ENCODE measurements around the gene ZRANB1.
A peak's percentile ranks its signal among the peaks of the same experiment; 100 is the strongest.
"Not testable (repeated sequence)": the region's sequence is repeated elsewhere in the genome, so short reads cannot be mapped to it uniquely, and the experiment has no call there.

ZRANB1 gene

DNA sequence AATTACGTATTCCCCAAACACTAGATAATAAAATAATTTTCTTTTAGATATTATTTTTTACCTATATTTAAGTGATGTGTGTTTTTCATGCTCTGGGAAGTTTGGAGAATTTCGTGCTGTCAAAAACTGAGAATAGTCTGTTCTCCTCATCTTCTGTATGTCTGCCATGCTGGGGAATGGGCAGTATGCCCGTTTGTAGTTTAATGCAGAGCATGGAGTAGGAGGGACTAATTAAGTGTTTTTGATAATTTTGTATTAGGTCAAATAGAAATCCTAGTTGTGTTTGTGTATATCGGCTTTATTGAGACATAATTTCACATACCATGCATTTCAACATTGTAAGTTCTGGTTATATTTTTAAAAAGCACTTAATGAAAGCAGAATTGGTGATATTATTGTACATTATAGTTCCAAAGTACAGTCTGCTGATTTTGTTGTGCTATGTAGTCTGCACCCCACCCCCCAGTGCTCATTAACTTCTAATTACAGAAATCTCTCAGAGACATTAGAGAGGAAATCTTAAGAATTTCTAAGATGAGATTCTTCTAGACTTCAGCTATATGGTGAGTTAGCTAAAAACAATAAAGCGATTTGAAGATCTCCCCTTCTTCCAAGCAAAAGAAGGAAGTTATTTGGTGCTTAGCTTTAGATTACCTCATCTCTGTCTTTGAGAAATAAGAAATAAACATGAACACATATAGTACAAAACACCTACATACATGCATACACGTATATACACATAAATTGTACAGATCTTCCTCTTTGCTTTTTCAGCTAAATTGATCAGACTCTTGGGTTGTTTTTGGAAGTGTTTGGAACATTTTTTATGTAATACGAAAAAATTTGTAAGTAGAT lies 22.2 kb downstream of the ZRANB1 start:
- DNase-seq (ENCODE audit: low read depth in 2 of 2): no peak

- DNase-seq (ENCODE audit: low read depth in 2 of 2): no peak
Observed at GRCh38 chr10:124966008-124966407, 24.1 kb downstream of the ZRANB1 start.

- no peak for DNase-seq (ENCODE audit: low read depth in 2 of 2)
Observed at GRCh38 chr10:124967255-124967654, 25.3 kb downstream of the ZRANB1 start.

DNA sequence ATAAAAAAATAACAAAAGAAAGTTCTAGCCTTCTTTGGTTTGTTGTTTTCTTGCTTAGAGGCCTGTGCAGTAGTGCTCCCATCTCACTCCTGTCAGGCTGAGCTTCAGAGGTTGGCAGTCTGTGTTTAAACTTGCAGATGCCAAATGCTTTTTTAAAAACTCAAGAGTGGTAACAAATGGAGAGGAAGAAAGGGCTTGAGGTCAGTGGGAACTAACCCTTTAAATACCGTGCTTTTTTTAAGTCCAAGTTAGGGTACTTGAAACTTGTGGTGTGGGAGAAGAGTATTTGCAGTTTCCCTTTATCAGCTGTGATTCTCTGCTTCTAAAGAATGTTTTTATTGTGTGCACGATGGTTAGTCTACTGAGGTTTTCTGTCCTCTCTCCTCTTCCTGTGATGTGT lies 29.4 kb downstream of the ZRANB1 start:
- DNase-seq (ENCODE audit: low read depth in 2 of 2): no peak

- DNase-seq (ENCODE audit: low read depth in 2 of 2): no peak
Observed at GRCh38 chr10:124972637-124973036, 30.7 kb downstream of the ZRANB1 start.

DNA sequence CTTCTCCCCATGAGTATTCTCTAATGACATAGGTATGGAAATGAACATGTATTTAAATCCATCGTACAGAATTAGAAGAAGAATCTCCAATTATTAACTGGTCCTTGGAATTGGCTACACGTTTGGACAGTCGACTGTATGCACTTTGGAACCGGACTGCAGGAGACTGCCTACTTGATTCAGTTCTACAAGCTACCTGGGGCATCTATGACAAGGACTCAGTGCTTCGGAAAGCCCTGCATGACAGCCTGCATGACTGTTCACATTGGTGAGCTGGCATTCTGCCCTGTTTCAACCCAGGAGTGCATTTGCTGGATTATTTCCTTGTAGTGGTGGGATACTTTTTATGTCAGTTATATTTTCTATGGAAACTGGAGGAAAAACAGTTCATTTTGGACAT lies 32.2 kb downstream of the ZRANB1 start:
- DNase-seq (ENCODE audit: low read depth in 2 of 2): no peak

DNA sequence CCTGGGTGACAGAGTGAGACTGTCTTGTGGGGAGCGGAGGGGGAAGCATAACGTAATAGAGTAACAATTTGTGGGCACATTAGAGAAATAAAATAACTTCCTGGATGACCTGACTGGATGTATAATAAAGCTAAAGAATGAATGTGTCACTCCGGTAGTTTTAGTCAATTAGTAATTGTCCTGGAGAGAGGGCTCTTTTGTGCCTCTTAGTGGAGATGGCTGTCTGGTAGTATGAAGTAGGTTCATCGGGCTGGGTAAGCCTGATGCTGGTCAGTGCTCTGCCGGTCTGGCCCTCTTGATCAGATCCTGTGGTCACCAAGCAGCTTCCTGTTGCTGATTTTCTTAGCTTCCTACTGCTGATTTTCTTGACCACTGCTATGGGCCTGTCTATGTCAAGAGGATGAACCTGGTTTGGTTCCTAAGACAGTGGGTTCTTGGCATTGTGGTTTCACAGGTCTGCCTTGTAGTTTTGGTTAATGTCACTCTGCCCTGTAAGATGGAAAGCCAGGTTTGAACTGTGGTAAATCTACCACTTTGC lies 34.1 kb downstream of the ZRANB1 start:
- no peak for DNase-seq (ENCODE audit: low read depth in 2 of 2)

DNA sequence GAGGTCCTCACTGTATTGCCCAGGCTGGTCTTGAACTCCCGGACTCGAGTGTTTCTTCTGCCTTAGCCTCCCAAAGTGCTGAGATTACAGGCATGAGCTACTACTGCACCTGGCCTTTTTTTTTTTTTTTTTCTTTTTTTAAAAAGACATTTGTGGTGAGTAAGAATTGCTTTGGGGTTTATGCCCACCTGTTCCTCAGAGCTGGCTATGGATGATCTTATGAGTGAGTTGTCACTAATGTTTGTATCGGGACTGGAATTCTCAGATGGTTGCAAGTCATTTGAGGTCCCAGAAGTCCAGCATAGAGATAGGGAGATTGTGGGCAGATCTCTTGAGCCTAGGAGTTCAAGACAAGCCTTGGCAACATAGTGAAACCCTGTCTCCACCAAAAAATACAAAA lies 35.2 kb downstream of the ZRANB1 start:
- no peak for DNase-seq (ENCODE audit: low read depth in 2 of 2)

GRCh38 chr10:124977648-124978375 lies 35.9 kb downstream of the ZRANB1 start:
- DNase-seq (ENCODE audit: low read depth in 2 of 2): no peak

DNA sequence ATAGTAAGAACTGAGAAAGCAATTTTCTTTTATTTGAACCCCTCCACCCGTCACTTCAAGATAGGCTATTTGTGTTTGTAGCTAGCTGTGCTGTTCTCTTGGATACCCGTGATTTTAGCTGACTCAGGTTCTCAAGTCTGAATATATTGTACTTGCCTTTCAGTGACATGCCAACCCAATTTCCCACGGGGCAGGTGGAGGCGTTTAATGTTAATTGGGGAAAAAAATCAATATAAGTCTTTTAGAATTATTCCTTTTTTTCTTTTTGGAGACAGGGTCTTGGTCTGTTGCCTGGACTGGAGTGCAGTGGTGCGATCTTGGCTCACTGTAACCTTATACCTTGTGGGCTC lies 36.4 kb downstream of the ZRANB1 start:
- no peak for DNase-seq (ENCODE audit: low read depth in 2 of 2)

DNA sequence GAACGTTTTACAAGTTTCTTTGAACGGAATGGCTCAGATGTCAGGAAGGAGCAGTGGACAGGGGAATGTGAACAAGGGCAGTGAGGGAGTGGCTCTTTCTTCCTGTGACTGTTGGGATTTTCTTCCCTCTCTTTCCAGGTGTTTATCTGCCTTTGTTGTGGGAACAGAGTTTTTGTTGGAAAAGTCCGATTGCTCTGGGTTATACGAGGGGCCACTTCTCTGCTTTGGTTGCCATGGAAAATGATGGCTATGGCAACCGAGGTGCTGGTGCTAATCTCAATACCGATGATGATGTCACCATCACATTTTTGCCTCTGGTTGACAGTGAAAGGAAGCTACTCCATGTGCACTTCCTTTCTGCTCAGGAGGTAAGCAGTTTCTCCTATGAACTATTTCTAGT lies 41.4 kb downstream of the ZRANB1 start:
- DNase-seq (ENCODE audit: low read depth in 2 of 2): no peak

GRCh38 chr10:124984376-124984775 lies 42.5 kb downstream of the ZRANB1 start:
- DNase-seq (ENCODE audit: low read depth in 2 of 2): no peak

GRCh38 chr10:124985162-124985561 lies 43.2 kb downstream of the ZRANB1 start:
- DNase-seq (ENCODE audit: low read depth in 2 of 2): no peak

DNA sequence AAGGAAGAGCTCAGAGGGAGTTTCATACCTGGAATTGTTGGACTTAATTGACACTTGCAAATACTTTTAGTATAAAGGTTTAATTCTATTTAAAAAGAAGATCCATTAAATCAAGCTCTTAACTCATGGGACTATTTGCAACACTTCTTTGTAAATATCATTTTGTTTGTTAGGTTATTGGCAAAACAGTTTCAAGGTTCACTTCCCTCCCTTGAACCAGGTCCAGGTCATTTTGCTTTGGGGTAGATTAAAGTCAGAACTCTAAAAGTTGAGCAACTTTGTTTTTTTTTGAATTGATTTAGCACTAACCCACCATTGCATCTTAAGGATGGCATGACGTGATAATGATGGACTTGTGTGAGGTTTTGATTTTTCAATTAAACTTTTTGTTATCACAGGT lies 45.9 kb downstream of the ZRANB1 start:
- no peak for DNase-seq (ENCODE audit: low read depth in 2 of 2)

DNA sequence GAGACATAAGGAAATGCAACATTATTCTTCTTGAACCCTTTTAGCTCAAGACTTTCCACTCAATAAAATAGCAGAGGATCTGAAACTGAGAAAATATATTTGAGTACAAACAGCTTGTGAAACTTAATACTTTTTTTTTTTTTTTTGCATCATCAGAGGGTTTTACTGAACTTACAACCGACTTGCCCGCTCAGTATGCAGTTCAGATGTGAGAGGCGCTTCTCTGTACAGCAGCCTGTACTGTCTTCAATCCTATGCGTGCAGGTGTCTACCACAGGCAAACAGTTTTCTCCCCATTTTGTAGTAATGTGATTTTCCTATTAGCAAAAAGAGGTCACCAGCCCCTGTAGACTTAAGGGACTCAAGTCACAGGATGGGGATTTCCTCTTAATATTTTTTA lies 46.8 kb downstream of the ZRANB1 start:
- not testable (repeated sequence) for DNase-seq (ENCODE audit: low read depth in 2 of 2)

GRCh38 chr10:124989526-124989925 lies 47.6 kb downstream of the ZRANB1 start:
- no peak for DNase-seq (ENCODE audit: low read depth in 2 of 2)

DNA sequence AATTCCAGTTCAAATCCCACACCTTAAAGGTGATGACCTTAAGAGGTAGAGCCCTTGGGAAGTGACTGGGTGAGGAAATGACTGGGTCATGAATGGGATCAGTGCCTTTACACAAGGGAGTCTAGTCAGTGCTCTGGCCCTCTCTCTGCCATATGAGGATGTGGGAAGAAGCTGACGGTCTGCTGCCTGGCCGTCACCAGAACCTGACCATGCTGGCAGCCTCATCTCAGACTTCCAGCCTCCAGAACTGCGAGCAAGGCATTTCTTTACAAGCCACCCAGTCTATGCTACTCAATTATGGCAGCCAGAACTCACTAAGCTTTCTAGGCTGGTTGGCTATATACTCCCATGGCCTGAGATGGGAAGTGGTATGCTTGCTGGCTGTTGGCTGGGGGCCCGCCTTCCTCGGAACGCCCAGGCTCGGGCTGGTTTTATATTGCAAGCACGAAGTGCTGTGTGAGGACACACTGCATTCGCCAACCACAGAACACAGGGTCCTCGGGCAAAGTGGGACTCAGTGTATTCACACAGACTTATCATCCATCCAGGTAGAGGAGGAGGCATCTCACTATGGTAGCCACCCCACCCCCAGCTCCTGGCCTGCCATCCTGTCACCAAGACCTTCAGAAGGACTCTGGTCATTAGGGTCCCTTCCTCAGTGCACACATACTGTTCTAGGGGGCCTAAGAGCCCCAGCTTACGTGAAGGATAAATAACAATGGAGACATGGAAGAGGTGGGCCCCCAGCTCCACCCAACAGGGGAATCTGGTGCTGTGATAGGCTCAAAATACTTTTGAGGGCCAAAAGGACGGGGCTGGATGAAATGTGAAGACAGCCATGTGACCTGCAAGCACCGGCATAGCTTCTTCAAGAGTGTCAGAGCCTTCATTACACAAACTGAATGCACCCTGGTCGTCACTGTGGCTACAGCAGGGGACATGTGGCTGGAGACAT lies 49.0 kb downstream of the ZRANB1 start:
- DNase-seq (ENCODE audit: low read depth in 2 of 2): no peak

- no peak for DNase-seq (ENCODE audit: low read depth in 2 of 2)
Observed at GRCh38 chr10:124991835-124992234, 49.9 kb downstream of the ZRANB1 start.

DNA sequence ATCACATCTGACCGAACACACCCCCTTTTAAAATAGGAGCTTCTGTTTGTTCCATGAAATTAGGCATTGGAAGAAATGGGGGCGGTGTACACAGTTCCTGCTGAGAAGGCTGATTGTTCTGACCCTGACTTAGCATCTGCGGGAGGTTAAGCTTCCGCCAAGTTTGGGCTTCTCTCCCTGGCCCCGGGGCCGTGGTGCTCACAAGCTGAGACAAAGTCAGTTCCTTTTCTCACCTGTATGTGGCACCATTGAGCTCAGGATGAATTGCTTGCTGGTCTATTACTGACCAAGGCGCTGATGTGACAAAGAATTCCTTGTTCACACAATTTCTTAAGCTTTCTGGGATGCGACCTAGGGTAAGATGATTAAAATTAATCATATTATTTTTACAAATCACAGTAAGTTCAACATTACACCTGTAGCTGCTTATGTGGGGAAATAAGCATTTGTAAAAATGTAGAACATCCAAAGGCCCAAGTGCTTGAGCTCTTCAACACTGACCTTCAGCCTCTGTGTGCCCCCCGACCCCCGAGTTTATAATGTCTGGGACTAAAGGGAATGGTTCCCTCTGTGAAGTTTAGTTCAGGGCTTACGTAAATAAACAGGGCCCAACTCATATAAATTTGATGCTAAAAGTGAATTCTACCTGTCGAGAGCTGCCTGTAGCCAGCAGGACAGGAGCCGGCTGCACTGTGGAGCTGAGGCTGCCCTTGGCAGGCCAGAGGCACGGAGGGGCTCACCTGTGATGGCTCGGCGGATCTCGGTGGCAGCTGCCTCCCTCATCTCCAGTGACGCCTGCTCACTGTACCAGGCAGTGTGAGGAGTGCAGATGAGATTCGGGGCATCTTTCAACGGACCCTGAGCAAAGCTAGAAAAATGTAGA lies 50.8 kb downstream of the ZRANB1 start:
- peak; percentile 18 to 19 for DNase-seq (ENCODE audit: low read depth in 2 of 2)

DNA sequence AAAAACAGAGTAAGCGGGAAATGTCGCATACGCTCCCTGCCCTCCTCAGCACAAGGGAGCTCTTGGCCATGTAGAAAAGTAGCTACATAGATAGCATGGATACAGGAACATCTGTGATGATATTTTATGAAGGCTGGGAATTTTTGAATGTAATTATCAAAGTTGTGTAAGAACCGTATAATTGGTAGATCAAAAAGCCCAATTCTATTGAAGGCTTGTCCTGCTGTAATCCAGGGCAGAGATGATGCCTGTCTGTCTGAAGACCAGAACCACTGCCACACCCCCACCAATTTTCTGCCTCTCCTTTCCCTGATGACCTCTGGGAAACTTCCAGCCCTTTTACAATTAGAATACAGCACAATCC lies 51.4 kb downstream of the ZRANB1 start:
- no peak for DNase-seq (ENCODE audit: low read depth in 2 of 2)
